Osteocyte (in vitro differentiated cells): Measurements from ENCODE around the gene CATSPERB. TPM values are rescaled to one million over a fixed set of nuclear protein-coding genes. Genes with fewer than 3 reads are reported as not detected.
"Not testable (repeated sequence)": the region's sequence is repeated elsewhere in the genome, so short reads cannot be mapped to it uniquely, and the experiment has no call there.

Experiments
- DNase-seq: peaks from one replicate; pipeline ENCODE4 v3.0.0; 2021; ENCODE audit warnings: mixed read lengths; ENCODE audit not compliant: unreplicated experiment; ENCODE audit errors: extremely low spot score
- H3K27ac Mint-ChIP-seq: one replicate; pipeline ENCODE4 v1.8.0; 2021; ENCODE audit warnings: mild to moderate bottlenecking, mixed read lengths; ENCODE audit not compliant: unreplicated experiment
- H3K27me3 Mint-ChIP-seq: one replicate; pipeline ENCODE4 v1.8.0; 2021; ENCODE audit warnings: mixed read lengths; ENCODE audit not compliant: unreplicated experiment
- H3K36me3 Mint-ChIP-seq: one replicate; pipeline ENCODE4 v1.8.0; 2021; ENCODE audit warnings: mixed read lengths; ENCODE audit not compliant: unreplicated experiment
- H3K4me1 Mint-ChIP-seq: one replicate; pipeline ENCODE4 v1.8.0; 2021; ENCODE audit warnings: mixed read lengths; ENCODE audit not compliant: unreplicated experiment
- H3K4me3 Mint-ChIP-seq: one replicate; pipeline ENCODE4 v1.8.0; 2021; ENCODE audit warnings: mild to moderate bottlenecking, moderate library complexity, mixed read lengths; ENCODE audit not compliant: unreplicated experiment
- H3K9me3 Mint-ChIP-seq: one replicate; pipeline ENCODE4 v1.8.0; 2021; ENCODE audit warnings: mixed read lengths; ENCODE audit not compliant: unreplicated experiment
- total RNA-seq: library from RNA; stranded (reverse); gene quantifications from 2 replicates; pipeline ENCODE4 v1.2.1, GENCODE V29; 2021
- TF ChIP-seq, protein P1 (sequence below): fragments of 200-600 bp; sonication (generic); IDR thresholded peaks from 2 replicates; pipeline ENCODE4 v1.5.0; 2021; ENCODE audit warnings: antibody characterized with exemption, mild to moderate bottlenecking, moderate library complexity

The CATSPERB gene
- total RNA-seq, 1 donor from 2014 or later: not detected

DNA sequence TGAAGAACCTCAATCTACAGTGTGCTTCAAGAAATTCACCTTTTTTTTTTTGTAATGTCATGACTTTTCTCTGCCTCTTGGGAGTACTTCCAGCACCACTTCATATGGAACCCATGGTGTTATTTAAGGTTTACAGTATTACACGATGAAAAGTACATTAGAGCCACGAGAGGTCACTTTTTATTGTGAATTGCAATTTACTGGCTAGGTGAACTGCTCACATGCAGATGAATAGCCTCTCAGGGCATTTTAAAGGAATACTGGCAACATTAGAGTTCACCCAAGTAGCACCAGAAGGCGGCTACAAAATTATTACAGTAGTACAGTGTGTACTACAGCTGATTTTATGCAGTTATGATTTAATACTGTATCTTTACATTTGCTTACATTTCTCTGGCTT lies 122.7 kb downstream of the CATSPERB start:
- Mint-ChIP-seq H3K27ac (no peak overlapping the region), H3K4me1 (no peaks in the 10 kb centered on the region), H3K4me3 (no peak overlapping the region), H3K9me3 (no peaks in the 10 kb centered on the region), H3K36me3 (no peaks in the 10 kb centered on the region), H3K27me3 (peaks cover 4% of the 10 kb centered on the region)
- TF ChIP-seq, protein P1, sequence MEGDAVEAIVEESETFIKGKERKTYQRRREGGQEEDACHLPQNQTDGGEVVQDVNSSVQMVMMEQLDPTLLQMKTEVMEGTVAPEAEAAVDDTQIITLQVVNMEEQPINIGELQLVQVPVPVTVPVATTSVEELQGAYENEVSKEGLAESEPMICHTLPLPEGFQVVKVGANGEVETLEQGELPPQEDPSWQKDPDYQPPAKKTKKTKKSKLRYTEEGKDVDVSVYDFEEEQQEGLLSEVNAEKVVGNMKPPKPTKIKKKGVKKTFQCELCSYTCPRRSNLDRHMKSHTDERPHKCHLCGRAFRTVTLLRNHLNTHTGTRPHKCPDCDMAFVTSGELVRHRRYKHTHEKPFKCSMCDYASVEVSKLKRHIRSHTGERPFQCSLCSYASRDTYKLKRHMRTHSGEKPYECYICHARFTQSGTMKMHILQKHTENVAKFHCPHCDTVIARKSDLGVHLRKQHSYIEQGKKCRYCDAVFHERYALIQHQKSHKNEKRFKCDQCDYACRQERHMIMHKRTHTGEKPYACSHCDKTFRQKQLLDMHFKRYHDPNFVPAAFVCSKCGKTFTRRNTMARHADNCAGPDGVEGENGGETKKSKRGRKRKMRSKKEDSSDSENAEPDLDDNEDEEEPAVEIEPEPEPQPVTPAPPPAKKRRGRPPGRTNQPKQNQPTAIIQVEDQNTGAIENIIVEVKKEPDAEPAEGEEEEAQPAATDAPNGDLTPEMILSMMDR: no peak
- DNase-seq: no peak

DNA sequence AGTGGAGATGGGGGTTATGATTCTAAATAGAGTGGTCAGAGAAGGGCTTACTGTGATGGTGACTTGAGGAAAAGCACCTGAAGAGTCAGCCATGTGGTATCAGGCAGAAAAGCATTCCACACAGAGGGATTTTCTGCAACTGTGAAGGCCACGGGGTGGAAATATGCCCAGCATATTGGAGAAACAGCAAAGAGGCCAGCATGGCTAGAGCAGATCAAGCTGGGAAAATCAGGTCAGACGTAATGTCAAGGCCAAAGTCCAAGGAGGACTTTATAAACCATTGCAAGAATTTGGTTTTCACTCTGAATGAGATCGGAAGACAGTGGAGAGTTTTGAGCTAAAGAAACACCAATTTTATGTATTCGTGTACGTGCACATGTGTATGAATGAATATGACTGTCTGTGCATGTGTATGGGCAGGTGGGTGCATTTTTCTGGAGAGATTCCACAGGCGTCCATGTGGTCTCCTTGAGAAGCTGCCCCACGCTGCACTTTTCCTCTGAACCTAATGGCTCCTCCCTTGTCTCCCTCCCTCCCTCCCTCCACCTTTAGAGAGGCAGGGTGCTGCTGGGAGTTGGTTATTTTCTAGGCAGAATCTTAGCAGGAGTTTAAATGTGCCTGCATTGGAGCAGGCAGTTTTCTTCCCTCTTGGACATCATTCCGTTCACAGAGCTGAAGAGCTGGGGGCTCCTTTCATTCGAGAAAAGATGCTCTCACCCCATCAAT lies 124.4 kb downstream of the CATSPERB start:
- DNase-seq: no peak
- Mint-ChIP-seq H3K27me3 (peaks cover 8% of the 10 kb centered on the region), H3K4me1 (no peaks in the 10 kb centered on the region), H3K4me3 (no peak overlapping the region), H3K9me3 (no peaks in the 10 kb centered on the region), H3K27ac (no peak overlapping the region), H3K36me3 (no peaks in the 10 kb centered on the region)
- TF ChIP-seq, protein P1: no peak

DNA sequence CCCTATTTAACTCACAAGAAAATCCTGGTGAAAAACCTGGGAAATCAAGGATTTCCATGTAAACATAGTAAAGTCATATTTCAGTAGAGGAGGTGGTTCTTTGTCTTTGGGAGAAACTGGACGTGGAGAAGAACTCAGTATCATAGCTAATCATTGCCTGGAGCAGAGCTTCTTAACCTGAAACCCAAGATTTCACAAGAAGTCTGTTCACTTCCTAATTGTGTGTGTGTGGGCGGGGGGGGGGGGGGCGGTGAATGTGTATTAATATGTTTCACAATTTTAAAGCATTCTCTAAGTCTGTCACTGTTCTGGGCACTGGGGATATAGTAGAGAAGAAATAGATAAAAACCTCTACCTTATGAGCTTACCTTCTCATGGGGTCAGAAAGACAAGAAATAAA lies 125.0 kb downstream of the CATSPERB start:
- Mint-ChIP-seq H3K36me3 (no peaks in the 10 kb centered on the region), H3K27ac (no peak overlapping the region), H3K9me3 (no peaks in the 10 kb centered on the region), H3K27me3 (peaks cover 9% of the 10 kb centered on the region), H3K4me1 (no peaks in the 10 kb centered on the region), H3K4me3 (no peak overlapping the region)
- TF ChIP-seq, protein P1: no peak
- DNase-seq: no peak

DNA sequence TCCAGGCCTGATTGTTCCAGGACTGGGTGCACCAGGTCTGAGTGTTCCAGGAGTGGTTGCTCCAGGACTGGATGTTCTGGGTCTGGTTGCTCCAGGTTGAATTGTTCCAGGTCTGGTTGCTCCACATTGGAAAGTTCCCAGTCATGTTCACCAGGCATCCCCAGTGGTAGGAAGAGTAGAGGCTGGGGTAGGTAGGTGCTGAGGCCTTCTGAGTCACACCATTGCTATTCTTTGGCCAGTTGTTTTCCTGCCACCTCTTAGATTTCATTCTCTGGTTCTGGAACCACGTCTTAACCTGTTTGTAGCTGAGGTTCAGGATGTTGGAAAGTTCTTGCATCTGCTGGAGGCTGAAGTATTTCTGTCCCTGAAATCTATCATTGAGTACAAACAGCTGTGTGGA lies 127.3 kb downstream of the CATSPERB start:
- H3K27ac Mint-ChIP-seq, H3K9me3 Mint-ChIP-seq, H3K4me3 Mint-ChIP-seq, DNase-seq, H3K36me3 Mint-ChIP-seq, H3K4me1 Mint-ChIP-seq: not testable (repeated sequence)
- peaks cover 13% of the 10 kb centered on the region for H3K27me3 Mint-ChIP-seq

DNA sequence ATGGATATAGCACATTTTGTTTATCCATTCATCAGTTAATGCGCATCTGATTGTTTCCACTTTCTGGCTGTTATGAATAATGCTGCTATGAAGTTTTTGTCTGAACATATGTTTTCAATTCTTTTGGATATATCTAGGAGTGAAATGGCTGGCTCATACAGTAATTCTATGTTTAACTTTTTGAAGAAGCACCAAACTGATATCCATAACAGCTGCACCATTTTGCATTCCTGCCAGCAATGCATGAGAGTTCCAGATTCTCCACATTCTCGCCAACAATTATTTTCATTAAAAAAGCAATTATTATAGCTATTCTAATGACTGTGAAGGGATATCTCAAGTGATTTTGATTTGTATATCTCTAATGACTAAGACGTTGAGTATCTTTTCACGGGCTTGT lies 131.9 kb downstream of the CATSPERB start:
- Mint-ChIP-seq H3K4me1 (no peaks in the 10 kb centered on the region), H3K9me3 (no peaks in the 10 kb centered on the region), H3K4me3 (no peak overlapping the region), H3K27ac (no peak overlapping the region), H3K36me3 (no peaks in the 10 kb centered on the region), H3K27me3 (peaks cover 9% of the 10 kb centered on the region)
- TF ChIP-seq, protein P1: no peak
- DNase-seq: no peak
